Astrocyte of the cerebellum (primary cell): Measurements from ENCODE around the gene STYXL1.

Source experiments
- DNase-seq: peaks from one replicate; pipeline ENCODE4 v3.0.0-alpha.2; 2011; ENCODE audit warnings: low read depth
- H3K4me3 ChIP-seq: 2 replicates; pipeline ENCODE4 v1.5.1; 2011; ENCODE audit warnings: mild to moderate bottlenecking, low read depth, low read length, moderate library complexity
- CTCF ChIP-seq: IDR thresholded peaks from 2 replicates; pipeline ENCODE4 v1.5.1; 2012; ENCODE audit warnings: low read length, low read depth, moderate library complexity, mild to moderate bottlenecking; ENCODE audit errors: missing control alignments
- in situ Hi-C: cut with HindIII; loops from 2 replicates; pipeline ENCODE4 v1.10.0; 2017; ENCODE audit warnings: low sequenced_read_pairs

Gene STYXL1

GRCh38 chr7:75985009-75985517, 62.7 kb downstream of the STYXL1 start:
- no peak for DNase-seq
- no peak for TF ChIP-seq CTCF
- in situ Hi-C loops = no loop called here
- no peak overlapping the region for H3K4me3 ChIP-seq

GRCh38 chr7:75984130-75985008, 63.4 kb downstream of the STYXL1 start:
- H3K4me3 ChIP-seq = no peak overlapping the region
- TF ChIP-seq CTCF = no peak
- in situ Hi-C loops = no loop called here
- no peak for DNase-seq

GRCh38 chr7:75983471-75984129, 64.2 kb downstream of the STYXL1 start:
- no peak for DNase-seq
- TF ChIP-seq CTCF = no peak
- H3K4me3 ChIP-seq = no peak overlapping the region
- in situ Hi-C loops = no loop called here

GRCh38 chr7:75982306-75983064, 65.3 kb downstream of the STYXL1 start:
- no peak overlapping the region for H3K4me3 ChIP-seq
- in situ Hi-C loops = no loop called here
- no peak for DNase-seq
- TF ChIP-seq CTCF = no peak

- no peak overlapping the region for H3K4me3 ChIP-seq
- in situ Hi-C loops = no loop called here
- no peak for DNase-seq
- no peak for TF ChIP-seq CTCF
Observed at GRCh38 chr7:75981453-75982305, 66.1 kb downstream of the STYXL1 start.

- no peak for TF ChIP-seq CTCF
- DNase-seq = no peak
- in situ Hi-C loops = no loop called here
Observed at GRCh38 chr7:75981203-75981452, 66.7 kb downstream of the STYXL1 start.

More at GRCh38 chr7:75981203-75981452, 66.7 kb downstream of the STYXL1 start:
- no peak overlapping the region for H3K4me3 ChIP-seq
